SK-N-SH (cell line): ENCODE data around the gene HIGD1C. TPM values are rescaled to one million over a fixed set of nuclear protein-coding genes. Genes with fewer than 3 reads are reported as not detected.

Source experiments
- polyA plus RNA-seq, 3 experiments: library from polyadenylated mRNA; depleted of rRNA; stranded (reverse); fragments of >200 nt; gene quantifications; 2 replicates each; pipeline ENCODE4 v1.2.3, GENCODE V29; 2012
- small RNA-seq, 7 experiments: library from RNA; depleted of rRNA; stranded (forward); fragments of <200 nt; gene quantifications; one replicate each; pipeline ENCODE3, GENCODE V24; 2012

The HIGD1C gene
- polyA plus RNA-seq, 1 of the 3 experiments (the other 2 are of a cell fraction) = not detected

Small RNAs within 50 kb of the gene (small RNA-seq; reads per million reads assigned to genes)
- 0 reads per million in 7 experiments for gene AC008121.1
- 0 reads per million in 7 experiments for gene RF00019
- gene RNU6-87P = 0 reads per million in 7 experiments

Other genes with a start within 250 kb of the HIGD1C start
- gene ATF1, start 188.4 kb upstream of the HIGD1C start, polyA plus RNA-seq (2012; rRNA removed) = 25.0 and 34.2 TPM in 2 replicates
- not detected in 2 replicates for gene TMPRSS12, start 109.6 kb upstream of the HIGD1C start, polyA plus RNA-seq (2012; rRNA removed)
- gene SLC11A2, start 73.8 kb downstream of the HIGD1C start, polyA plus RNA-seq (2012; rRNA removed) = 27.7 and 45.0 TPM in 2 replicates
- 67.8 and 99.3 TPM in 2 replicates for gene LETMD1, start 95.8 kb downstream of the HIGD1C start, polyA plus RNA-seq (2012; rRNA removed)
- gene CSRNP2, start 131.1 kb downstream of the HIGD1C start, polyA plus RNA-seq (2012; rRNA removed) = 18.7 and 22.7 TPM in 2 replicates
- 18.1 and 19.3 TPM in 2 replicates for gene TFCP2, start 220.6 kb downstream of the HIGD1C start, polyA plus RNA-seq (2012; rRNA removed)